GM21737 (cell line): Measurements from ENCODE around the gene IFIT3.
A peak's percentile ranks its signal among the peaks of the same experiment; 100 is the strongest.

Experiments used
- ATAC-seq: cut with Tn5 transposase; IDR thresholded peaks from one replicate; pipeline ENCODE4 v1.9.1; 2021; ENCODE audit warnings: mild to moderate bottlenecking, moderate library complexity; ENCODE audit not compliant: unreplicated experiment

Gene IFIT3

GRCh38 chr10:89332123-89332633 lies 4.4 kb downstream of the IFIT3 start:
- peak; percentile 45 for ATAC-seq

- ATAC-seq, result no peak
Observed at GRCh38 chr10:89335226-89335625, 7.4 kb downstream of the IFIT3 start.

GRCh38 chr10:89336241-89336640 lies 8.4 kb downstream of the IFIT3 start:
- ATAC-seq, result no peak

GRCh38 chr10:89337484-89337883 lies 9.7 kb downstream of the IFIT3 start:
- ATAC-seq, result no peak

- no peak for ATAC-seq
Observed at GRCh38 chr10:89338713-89339112, 10.9 kb downstream of the IFIT3 start.

GRCh38 chr10:89339875-89340274 lies 12.1 kb downstream of the IFIT3 start:
- no peak for ATAC-seq

GRCh38 chr10:89341649-89342048 lies 13.9 kb downstream of the IFIT3 start:
- no peak for ATAC-seq

- no peak for ATAC-seq
Observed at GRCh38 chr10:89342206-89342958, 14.6 kb downstream of the IFIT3 start.

- ATAC-seq, result no peak
Observed at GRCh38 chr10:89343089-89343767, 15.4 kb downstream of the IFIT3 start.

- no peak for ATAC-seq
Observed at GRCh38 chr10:89344156-89344555, 16.4 kb downstream of the IFIT3 start.

- ATAC-seq, result no peak
Observed at GRCh38 chr10:89345367-89346000, 17.7 kb downstream of the IFIT3 start.

GRCh38 chr10:89346405-89347254 lies 18.8 kb downstream of the IFIT3 start:
- ATAC-seq, result no peak

GRCh38 chr10:89347701-89348457 lies 20.1 kb downstream of the IFIT3 start:
- no peak for ATAC-seq

- no peak for ATAC-seq
Observed at GRCh38 chr10:89348481-89348880, 20.7 kb downstream of the IFIT3 start.

GRCh38 chr10:89348975-89349374 lies 21.2 kb downstream of the IFIT3 start:
- ATAC-seq, result no peak

- ATAC-seq, result peak; percentile 37
Observed at GRCh38 chr10:89350631-89351315, 23.0 kb downstream of the IFIT3 start.

- ATAC-seq, result peak; percentile 76
Observed at GRCh38 chr10:89351412-89351779, 23.6 kb downstream of the IFIT3 start.

- ATAC-seq, result no peak
Observed at GRCh38 chr10:89351780-89352597, 24.2 kb downstream of the IFIT3 start.

- no peak for ATAC-seq
Observed at GRCh38 chr10:89352802-89353201, 25.0 kb downstream of the IFIT3 start.
